ENCODE data around the gene NTN4.
"Not testable (repeated sequence)": the region's sequence is repeated elsewhere in the genome, so short reads cannot be mapped to it uniquely, and the experiment has no call there.

The NTN4 gene

GRCh38 chr12:95663525-95663924 lies 127.0 kb downstream of the NTN4 start:
- Mint-ChIP-seq H3K27me3 (peaks cover 11% of the 10 kb centered on the region), H3K9me3 (no peaks in the 10 kb centered on the region), H3K36me3 (ENCODE audit: low read depth) (no peaks in the 10 kb centered on the region), H3K4me1 (ENCODE audit: low read depth) (no peaks in the 10 kb centered on the region), H3K27ac (no peak overlapping the region), H3K4me3 (no peak overlapping the region)
- intact Hi-C loops (cut with micrococcal nuclease) = no loop called here

- H3K36me3 Mint-ChIP-seq (ENCODE audit: low read depth) = no peaks in the 10 kb centered on the region
- no peaks in the 10 kb centered on the region for H3K9me3 Mint-ChIP-seq
- H3K4me1 Mint-ChIP-seq (ENCODE audit: low read depth) = no peaks in the 10 kb centered on the region
- intact Hi-C loops (cut with micrococcal nuclease) = no loop called here
- H3K27ac Mint-ChIP-seq = no peak overlapping the region
- no peak overlapping the region for H3K4me3 Mint-ChIP-seq
- H3K27me3 Mint-ChIP-seq = peaks cover 11% of the 10 kb centered on the region
Measured at GRCh38 chr12:95661360-95661759, 129.2 kb downstream of the NTN4 start.

GRCh38 chr12:95658386-95658785 lies 132.2 kb downstream of the NTN4 start:
- H3K4me1 Mint-ChIP-seq (ENCODE audit: low read depth) = no peaks in the 10 kb centered on the region
- intact Hi-C loops (cut with micrococcal nuclease) = no loop called here
- H3K27ac Mint-ChIP-seq = no peak overlapping the region
- H3K27me3 Mint-ChIP-seq = peaks cover 11% of the 10 kb centered on the region
- H3K9me3 Mint-ChIP-seq = peaks cover 16% of the 10 kb centered on the region
- no peak overlapping the region for H3K4me3 Mint-ChIP-seq
- H3K36me3 Mint-ChIP-seq (ENCODE audit: low read depth) = no peaks in the 10 kb centered on the region

- H3K36me3 Mint-ChIP-seq (ENCODE audit: low read depth); H3K27me3 Mint-ChIP-seq; H3K4me3 Mint-ChIP-seq; H3K27ac Mint-ChIP-seq; intact Hi-C loops (cut with micrococcal nuclease); H3K4me1 Mint-ChIP-seq (ENCODE audit: low read depth): not testable (repeated sequence)
- peaks cover 16% of the 10 kb centered on the region for H3K9me3 Mint-ChIP-seq
Measured at GRCh38 chr12:95654665-95655064, 135.9 kb downstream of the NTN4 start.

GRCh38 chr12:95653771-95654546 lies 136.6 kb downstream of the NTN4 start:
- H3K4me1 Mint-ChIP-seq (ENCODE audit: low read depth) = no peaks in the 10 kb centered on the region
- no peaks in the 10 kb centered on the region for H3K27me3 Mint-ChIP-seq
- no peak overlapping the region for H3K4me3 Mint-ChIP-seq
- no peak overlapping the region for H3K27ac Mint-ChIP-seq
- intact Hi-C loops (cut with micrococcal nuclease) = no loop called here
- H3K36me3 Mint-ChIP-seq (ENCODE audit: low read depth) = no peaks in the 10 kb centered on the region
- peaks cover 16% of the 10 kb centered on the region for H3K9me3 Mint-ChIP-seq

GRCh38 chr12:95651681-95652080 lies 138.9 kb downstream of the NTN4 start:
- Mint-ChIP-seq H3K9me3 (peaks cover 16% of the 10 kb centered on the region), H3K27me3 (no peaks in the 10 kb centered on the region), H3K27ac (no peak overlapping the region), H3K4me1 (ENCODE audit: low read depth) (no peaks in the 10 kb centered on the region), H3K36me3 (ENCODE audit: low read depth) (no peaks in the 10 kb centered on the region), H3K4me3 (no peak overlapping the region)
- intact Hi-C loops (cut with micrococcal nuclease) = no loop called here

- Mint-ChIP-seq H3K9me3 (peaks cover 2% of the 10 kb centered on the region), H3K36me3 (ENCODE audit: low read depth) (no peaks in the 10 kb centered on the region), H3K4me1 (ENCODE audit: low read depth) (no peaks in the 10 kb centered on the region), H3K27ac (no peak overlapping the region), H3K4me3 (no peak overlapping the region), H3K27me3 (no peaks in the 10 kb centered on the region)
- intact Hi-C loops (cut with micrococcal nuclease) = no loop called here
Measured at GRCh38 chr12:95648990-95649791, 141.4 kb downstream of the NTN4 start.

GRCh38 chr12:95646781-95647190 lies 143.8 kb downstream of the NTN4 start:
- Mint-ChIP-seq H3K9me3 (no peaks in the 10 kb centered on the region), H3K4me1 (ENCODE audit: low read depth) (no peaks in the 10 kb centered on the region), H3K27ac (no peak overlapping the region), H3K4me3 (no peak overlapping the region), H3K36me3 (ENCODE audit: low read depth) (no peaks in the 10 kb centered on the region), H3K27me3 (no peaks in the 10 kb centered on the region)
- intact Hi-C loops (cut with micrococcal nuclease) = no loop called here

GRCh38 chr12:95643256-95643655 lies 147.3 kb downstream of the NTN4 start:
- Mint-ChIP-seq H3K4me1 (ENCODE audit: low read depth) (no peaks in the 10 kb centered on the region), H3K9me3 (no peaks in the 10 kb centered on the region), H3K4me3 (no peak overlapping the region), H3K27me3 (no peaks in the 10 kb centered on the region), H3K27ac (no peak overlapping the region), H3K36me3 (ENCODE audit: low read depth) (no peaks in the 10 kb centered on the region)
- intact Hi-C loops (cut with micrococcal nuclease) = no loop called here

- no peaks in the 10 kb centered on the region for H3K9me3 Mint-ChIP-seq
- H3K27me3 Mint-ChIP-seq = no peaks in the 10 kb centered on the region
- H3K4me3 Mint-ChIP-seq = no peak overlapping the region
- no peaks in the 10 kb centered on the region for H3K36me3 Mint-ChIP-seq (ENCODE audit: low read depth)
- intact Hi-C loops (cut with micrococcal nuclease) = no loop called here
- H3K4me1 Mint-ChIP-seq (ENCODE audit: low read depth) = no peaks in the 10 kb centered on the region
- no peak overlapping the region for H3K27ac Mint-ChIP-seq
Measured at GRCh38 chr12:95642583-95642982, 148.0 kb downstream of the NTN4 start.

- Mint-ChIP-seq H3K27ac (no peak overlapping the region), H3K36me3 (ENCODE audit: low read depth) (no peaks in the 10 kb centered on the region), H3K4me1 (ENCODE audit: low read depth) (no peaks in the 10 kb centered on the region), H3K9me3 (no peaks in the 10 kb centered on the region), H3K27me3 (no peaks in the 10 kb centered on the region), H3K4me3 (no peak overlapping the region)
- intact Hi-C loops (cut with micrococcal nuclease) = no loop called here
Measured at GRCh38 chr12:95641299-95641952, 149.1 kb downstream of the NTN4 start.

- Mint-ChIP-seq H3K9me3 (no peaks in the 10 kb centered on the region), H3K36me3 (ENCODE audit: low read depth) (no peaks in the 10 kb centered on the region), H3K4me3 (no peak overlapping the region), H3K27ac (no peak overlapping the region), H3K27me3 (no peaks in the 10 kb centered on the region), H3K4me1 (ENCODE audit: low read depth) (no peaks in the 10 kb centered on the region)
- intact Hi-C loops (cut with micrococcal nuclease) = no loop called here
Measured at GRCh38 chr12:95640516-95640915, 150.0 kb downstream of the NTN4 start.

- peaks cover 6% of the 10 kb centered on the region for H3K4me1 Mint-ChIP-seq (ENCODE audit: low read depth)
- H3K4me3 Mint-ChIP-seq = no peak overlapping the region
- no peak overlapping the region for H3K27ac Mint-ChIP-seq
- H3K9me3 Mint-ChIP-seq = no peaks in the 10 kb centered on the region
- H3K36me3 Mint-ChIP-seq (ENCODE audit: low read depth) = no peaks in the 10 kb centered on the region
- intact Hi-C loops (cut with micrococcal nuclease) = no loop called here
- H3K27me3 Mint-ChIP-seq = no peaks in the 10 kb centered on the region
Measured at GRCh38 chr12:95637471-95638155, 153.0 kb downstream of the NTN4 start.

- Mint-ChIP-seq H3K27me3 (no peaks in the 10 kb centered on the region), H3K4me3 (no peak overlapping the region), H3K4me1 (ENCODE audit: low read depth) (peaks cover 9% of the 10 kb centered on the region), H3K9me3 (no peaks in the 10 kb centered on the region), H3K36me3 (ENCODE audit: low read depth) (no peaks in the 10 kb centered on the region), H3K27ac (no peak overlapping the region)
- intact Hi-C loops (cut with micrococcal nuclease) = no loop called here
Measured at GRCh38 chr12:95637010-95637409, 153.6 kb downstream of the NTN4 start.
